ENCODE measurements around the gene SEMA3C. TPM values are rescaled to one million over a fixed set of nuclear protein-coding genes. Genes with fewer than 3 reads are reported as not detected.

SEMA3C gene
- total RNA-seq, 4 donors from 2014 or later, result 34.8 to 371 (median 116) TPM

- no peak for TF ChIP-seq CTCF (IDR thresholded peaks at IDR 0.05)
- TF ChIP-seq POLR2A (IDR thresholded peaks at IDR 0.05), result no peak
Measured at GRCh38 chr7:80946858-80947257, 28.0 kb upstream of the SEMA3C start.

DNA sequence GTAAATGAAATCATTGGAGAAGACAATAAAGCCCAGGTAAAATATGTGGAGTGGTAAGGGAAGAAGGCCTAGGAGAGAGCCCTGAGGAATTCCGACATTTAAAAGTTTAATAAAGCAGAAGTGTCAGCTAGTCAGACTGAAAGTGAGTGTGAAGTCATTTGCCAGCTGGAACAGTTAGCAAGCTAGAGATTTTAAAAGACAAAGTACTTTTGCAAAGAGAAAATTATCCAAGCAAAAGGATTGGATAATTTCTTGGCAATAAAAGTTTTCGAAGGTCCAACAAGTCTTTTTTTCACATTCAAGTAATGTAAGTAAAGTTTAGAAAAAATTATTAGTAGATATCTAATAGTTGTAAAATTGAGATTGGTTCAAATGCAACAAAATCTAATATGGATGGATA is 27.1 kb upstream of the SEMA3C start:
- no peak for TF ChIP-seq CTCF (IDR thresholded peaks at IDR 0.05)
- no peak for TF ChIP-seq POLR2A (IDR thresholded peaks at IDR 0.05)
- no peak for DNase-seq
- no peak overlapping the region for H3K4me3 ChIP-seq
- H3K4me1 ChIP-seq, result no peaks in the 10 kb centered on the region
- intact Hi-C loops (cut with DNase I; ENCODE audit: low total_unique reads), result no loop called here
- H3K27ac ChIP-seq, result no peak overlapping the region
- H3K36me3 ChIP-seq, result no peaks in the 10 kb centered on the region
- H3K27me3 ChIP-seq, result no peaks in the 10 kb centered on the region
- no peaks in the 10 kb centered on the region for H3K9me3 ChIP-seq

More at GRCh38 chr7:80946858-80947257, 28.0 kb upstream of the SEMA3C start:
- DNase-seq, result no peak
- intact Hi-C loops (cut with DNase I; ENCODE audit: low total_unique reads), result no loop called here
- Histone ChIP-seq H3K36me3 (no peaks in the 10 kb centered on the region), H3K27ac (no peak overlapping the region), H3K9me3 (no peaks in the 10 kb centered on the region), H3K4me1 (no peaks in the 10 kb centered on the region), H3K27me3 (no peaks in the 10 kb centered on the region), H3K4me3 (no peak overlapping the region)

DNA sequence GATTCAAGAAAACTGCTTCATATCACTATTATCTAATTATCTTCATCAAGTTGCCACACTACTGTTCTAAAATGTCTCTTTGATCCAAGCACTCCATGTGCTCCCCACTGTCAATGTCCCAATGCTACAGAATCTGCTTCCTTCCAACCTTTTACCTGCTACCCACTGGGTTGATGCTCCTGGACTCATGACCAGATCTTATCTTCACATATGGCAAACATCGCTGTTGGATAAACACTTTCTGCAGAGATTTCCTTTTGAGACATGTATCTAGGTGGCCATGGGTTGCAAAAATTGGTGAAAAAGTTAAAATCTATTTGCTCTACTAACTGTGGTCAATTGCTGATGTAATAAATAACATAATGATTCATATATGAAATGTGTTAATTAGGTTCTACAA is 24.5 kb upstream of the SEMA3C start:
- Histone ChIP-seq H3K4me1 (no peaks in the 10 kb centered on the region), H3K27ac (no peak overlapping the region), H3K4me3 (no peak overlapping the region), H3K9me3 (no peaks in the 10 kb centered on the region), H3K36me3 (no peaks in the 10 kb centered on the region), H3K27me3 (no peaks in the 10 kb centered on the region)
- intact Hi-C loops (cut with DNase I; ENCODE audit: low total_unique reads), result no loop called here
- DNase-seq, result no peak
- no peak for TF ChIP-seq POLR2A (IDR thresholded peaks at IDR 0.05)
- TF ChIP-seq CTCF (IDR thresholded peaks at IDR 0.05), result no peak

DNA sequence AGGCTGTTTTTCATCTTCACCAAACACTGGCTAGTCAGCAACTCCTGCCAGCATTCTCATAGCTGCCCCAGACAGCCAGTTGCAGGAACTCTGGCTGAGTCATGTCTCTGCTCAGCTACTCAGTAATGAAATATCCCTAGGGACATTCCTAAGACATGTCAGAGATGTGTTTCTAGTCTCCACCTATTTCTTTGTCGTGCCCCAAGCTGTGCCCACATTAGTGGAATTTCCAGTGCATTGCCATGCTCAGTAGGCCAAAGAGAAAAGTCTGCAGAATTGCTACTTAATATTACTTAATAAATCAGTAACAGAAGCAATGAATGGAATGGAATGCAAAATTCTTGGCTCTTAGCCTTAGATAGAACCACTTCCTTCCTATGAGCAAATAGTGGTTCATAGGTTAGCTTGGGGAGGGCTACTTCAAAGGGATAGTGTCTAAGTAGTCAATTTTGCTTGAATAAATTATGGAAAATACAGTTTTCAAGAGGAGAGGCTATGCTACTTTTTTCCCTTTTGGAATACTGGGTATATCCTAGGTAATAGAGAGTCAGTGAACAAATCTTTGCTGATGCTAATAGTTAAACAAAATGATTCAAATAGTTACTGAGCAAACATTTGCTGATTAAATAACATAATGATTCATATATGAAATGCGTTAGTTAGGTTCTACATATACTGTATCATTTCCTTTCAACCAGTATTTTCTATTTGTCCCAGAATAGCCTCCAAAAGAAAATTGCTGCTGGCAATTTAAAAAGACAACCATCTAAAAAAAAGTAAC is 23.6 kb upstream of the SEMA3C start:
- intact Hi-C loops (cut with DNase I; ENCODE audit: low total_unique reads), result no loop called here
- H3K36me3 ChIP-seq, result no peaks in the 10 kb centered on the region
- no peaks in the 10 kb centered on the region for H3K9me3 ChIP-seq
- TF ChIP-seq CTCF (IDR thresholded peaks at IDR 0.05), result no peak
- TF ChIP-seq POLR2A (IDR thresholded peaks at IDR 0.05), result no peak
- H3K27me3 ChIP-seq, result no peaks in the 10 kb centered on the region
- peak overlapping the region in 1 of 2 donors; percentile 5 for H3K27ac ChIP-seq
- no peak overlapping the region for H3K4me3 ChIP-seq
- peak; percentile 34 for DNase-seq
- no peaks in the 10 kb centered on the region for H3K4me1 ChIP-seq

GRCh38 chr7:80941208-80941758 is 22.4 kb upstream of the SEMA3C start:
- no peaks in the 10 kb centered on the region for H3K9me3 ChIP-seq
- H3K27me3 ChIP-seq, result no peaks in the 10 kb centered on the region
- no peak overlapping the region for H3K4me3 ChIP-seq
- H3K36me3 ChIP-seq, result no peaks in the 10 kb centered on the region
- intact Hi-C loops (cut with DNase I; ENCODE audit: low total_unique reads), result no loop called here
- TF ChIP-seq CTCF (IDR thresholded peaks at IDR 0.05), result no peak
- TF ChIP-seq POLR2A (IDR thresholded peaks at IDR 0.05), result no peak
- no peaks in the 10 kb centered on the region for H3K4me1 ChIP-seq
- H3K27ac ChIP-seq, result no peak overlapping the region
- DNase-seq, result no peak
